ENCODE results near the gene MEI1. TPM values are rescaled to one million over a fixed set of nuclear protein-coding genes. Genes with fewer than 3 reads are reported as not detected.

The MEI1 gene
- total RNA-seq, 1 donor from 2014 or later: not detected

- H3K4me1 Mint-ChIP-seq (ENCODE audit: unreplicated experiment): no peaks in the 10 kb centered on the region
- peaks cover 23% of the 10 kb centered on the region for H3K27me3 Mint-ChIP-seq (ENCODE audit: unreplicated experiment)
- no peaks in the 10 kb centered on the region for H3K9me3 Mint-ChIP-seq (ENCODE audit: unreplicated experiment)
- no peaks in the 10 kb centered on the region for H3K36me3 Mint-ChIP-seq (ENCODE audit: unreplicated experiment)
- no peak overlapping the region for H3K4me3 Mint-ChIP-seq (ENCODE audit: unreplicated experiment)
- H3K27ac Mint-ChIP-seq (ENCODE audit: unreplicated experiment): no peak overlapping the region
- TF ChIP-seq CTCF (IDR thresholded peaks at IDR 0.05): no peak
- no peak for DNase-seq (ENCODE audit: extremely low spot score, unreplicated experiment)
These were observed 53.0 kb downstream of the MEI1 start for GRCh38 chr22:41752011-41752970.

GRCh38 chr22:41753984-41754383 is 54.7 kb downstream of the MEI1 start:
- Mint-ChIP-seq H3K4me3 (ENCODE audit: unreplicated experiment) (no peak overlapping the region), H3K27me3 (ENCODE audit: unreplicated experiment) (peaks cover 23% of the 10 kb centered on the region), H3K36me3 (ENCODE audit: unreplicated experiment) (no peaks in the 10 kb centered on the region), H3K4me1 (ENCODE audit: unreplicated experiment) (no peaks in the 10 kb centered on the region), H3K9me3 (ENCODE audit: unreplicated experiment) (no peaks in the 10 kb centered on the region), H3K27ac (ENCODE audit: unreplicated experiment) (no peak overlapping the region)
- TF ChIP-seq CTCF (IDR thresholded peaks at IDR 0.05): no peak
- DNase-seq (ENCODE audit: extremely low spot score, unreplicated experiment): no peak

GRCh38 chr22:41757502-41757901 is 58.2 kb downstream of the MEI1 start:
- H3K9me3 Mint-ChIP-seq (ENCODE audit: unreplicated experiment): no peaks in the 10 kb centered on the region
- no peak overlapping the region for H3K27ac Mint-ChIP-seq (ENCODE audit: unreplicated experiment)
- H3K4me3 Mint-ChIP-seq (ENCODE audit: unreplicated experiment): no peak overlapping the region
- no peak for TF ChIP-seq CTCF (IDR thresholded peaks at IDR 0.05)
- no peaks in the 10 kb centered on the region for H3K4me1 Mint-ChIP-seq (ENCODE audit: unreplicated experiment)
- H3K36me3 Mint-ChIP-seq (ENCODE audit: unreplicated experiment): no peaks in the 10 kb centered on the region
- peaks cover 8% of the 10 kb centered on the region for H3K27me3 Mint-ChIP-seq (ENCODE audit: unreplicated experiment)
- no peak for DNase-seq (ENCODE audit: extremely low spot score, unreplicated experiment)

- no peaks in the 10 kb centered on the region for H3K36me3 Mint-ChIP-seq (ENCODE audit: unreplicated experiment)
- no peak for TF ChIP-seq CTCF (IDR thresholded peaks at IDR 0.05)
- peaks cover 10% of the 10 kb centered on the region for H3K27me3 Mint-ChIP-seq (ENCODE audit: unreplicated experiment)
- no peak overlapping the region for H3K4me3 Mint-ChIP-seq (ENCODE audit: unreplicated experiment)
- DNase-seq (ENCODE audit: extremely low spot score, unreplicated experiment): no peak
- H3K27ac Mint-ChIP-seq (ENCODE audit: unreplicated experiment): no peak overlapping the region
- H3K9me3 Mint-ChIP-seq (ENCODE audit: unreplicated experiment): no peaks in the 10 kb centered on the region
- H3K4me1 Mint-ChIP-seq (ENCODE audit: unreplicated experiment): no peaks in the 10 kb centered on the region
These were observed 58.9 kb downstream of the MEI1 start for GRCh38 chr22:41758231-41758630.

- Mint-ChIP-seq H3K27ac (ENCODE audit: unreplicated experiment) (no peak overlapping the region), H3K27me3 (ENCODE audit: unreplicated experiment) (peaks cover 9% of the 10 kb centered on the region), H3K4me3 (ENCODE audit: unreplicated experiment) (no peak overlapping the region), H3K9me3 (ENCODE audit: unreplicated experiment) (no peaks in the 10 kb centered on the region), H3K4me1 (ENCODE audit: unreplicated experiment) (no peaks in the 10 kb centered on the region), H3K36me3 (ENCODE audit: unreplicated experiment) (no peaks in the 10 kb centered on the region)
- TF ChIP-seq CTCF (IDR thresholded peaks at IDR 0.05): peak; percentile 38
- no peak for DNase-seq (ENCODE audit: extremely low spot score, unreplicated experiment)
These were observed 63.9 kb downstream of the MEI1 start for GRCh38 chr22:41762980-41763779.

All from osteocyte (in vitro differentiated cells).